Measurements from ENCODE around the gene ANXA5.
"Not testable (repeated sequence)": the region's sequence is repeated elsewhere in the genome, so short reads cannot be mapped to it uniquely, and the experiment has no call there.

The ANXA5 gene

GRCh38 chr4:121696581-121697461, at the start of gene ANXA5:
TSS of gene ANXA5 (minus strand) at chr4:121696980. CDS start at chr4:121696589, 391 bp downstream.
- intact Hi-C loops (cut with DNase I): no loop called here
- peak; percentile 44 to 92 (median 83) for DNase-seq

GRCh38 chr4:121742794-121743193, 46.0 kb upstream of the ANXA5 start:
- DNase-seq: no peak
- intact Hi-C loops (cut with DNase I): no loop called here

- intact Hi-C loops (cut with DNase I): no loop called here
- DNase-seq: no peak
Observed at GRCh38 chr4:121741751-121742150, 45.0 kb upstream of the ANXA5 start.

- intact Hi-C loops (cut with DNase I): no loop called here
- DNase-seq: no peak
Observed at GRCh38 chr4:121740796-121741409, 44.1 kb upstream of the ANXA5 start.

- intact Hi-C loops (cut with DNase I): no loop called here
- DNase-seq: no peak
Observed at GRCh38 chr4:121739575-121739974, 42.8 kb upstream of the ANXA5 start.

GRCh38 chr4:121738780-121739535, 42.2 kb upstream of the ANXA5 start:
- intact Hi-C loops (cut with DNase I): no loop called here
- DNase-seq: no peak

- intact Hi-C loops (cut with DNase I): no loop called here
- DNase-seq: no peak
Observed at GRCh38 chr4:121737846-121738554, 41.2 kb upstream of the ANXA5 start.

GRCh38 chr4:121736735-121737351, 40.1 kb upstream of the ANXA5 start:
- intact Hi-C loops (cut with DNase I): no loop called here
- peak in 11 of 42 donors; percentile 4 to 62 (median 26) for DNase-seq

GRCh38 chr4:121734571-121734970, 37.8 kb upstream of the ANXA5 start:
- intact Hi-C loops (cut with DNase I): no loop called here
- DNase-seq: no peak

- intact Hi-C loops (cut with DNase I): no loop called here
- no peak for DNase-seq
Observed at GRCh38 chr4:121733942-121734341, 37.2 kb upstream of the ANXA5 start.

GRCh38 chr4:121729753-121730152, 33.0 kb upstream of the ANXA5 start:
- DNase-seq; intact Hi-C loops (cut with DNase I): not testable (repeated sequence)

- intact Hi-C loops (cut with DNase I): no loop called here
Observed at GRCh38 chr4:121728798-121729226, 32.0 kb upstream of the ANXA5 start.

GRCh38 chr4:121728066-121728465, 31.3 kb upstream of the ANXA5 start:
- no peak for DNase-seq
- intact Hi-C loops (cut with DNase I): no loop called here

More at GRCh38 chr4:121728798-121729226, 32.0 kb upstream of the ANXA5 start:
- DNase-seq: no peak

- intact Hi-C loops (cut with DNase I): no loop called here
Observed at GRCh38 chr4:121726642-121727268, 30.0 kb upstream of the ANXA5 start.

GRCh38 chr4:121724671-121725070, 27.9 kb upstream of the ANXA5 start:
- no peak for DNase-seq
- intact Hi-C loops (cut with DNase I): no loop called here

More at GRCh38 chr4:121726642-121727268, 30.0 kb upstream of the ANXA5 start:
- peak in 1 of 42 donors; percentile 43 for DNase-seq

GRCh38 chr4:121721700-121722099, 24.9 kb upstream of the ANXA5 start:
- no peak for DNase-seq
- intact Hi-C loops (cut with DNase I): no loop called here

GRCh38 chr4:121720109-121720508, 23.3 kb upstream of the ANXA5 start:
- DNase-seq: no peak
- intact Hi-C loops (cut with DNase I): no loop called here

GRCh38 chr4:121717680-121718237, 21.0 kb upstream of the ANXA5 start:
- intact Hi-C loops (cut with DNase I): no loop called here
- DNase-seq: no peak
